ENCODE results near the gene SNRPA.
A peak's percentile ranks its signal among the peaks of the same experiment; 100 is the strongest.
"Not testable (repeated sequence)": the region's sequence is repeated elsewhere in the genome, so short reads cannot be mapped to it uniquely, and the experiment has no call there.

SNRPA gene

GRCh38 chr19:40802300-40803169, 51.5 kb downstream of the SNRPA start:
- no peak for DNase-seq (ENCODE audit: low read depth)

- DNase-seq (ENCODE audit: low read depth), result no peak
Measured at GRCh38 chr19:40803170-40803856, 52.3 kb downstream of the SNRPA start.

GRCh38 chr19:40803857-40804782, 53.1 kb downstream of the SNRPA start:
- DNase-seq (ENCODE audit: low read depth), result no peak

- DNase-seq (ENCODE audit: low read depth), result no peak
Measured at GRCh38 chr19:40804783-40805242, 53.8 kb downstream of the SNRPA start.

- DNase-seq (ENCODE audit: low read depth), result no peak
Measured at GRCh38 chr19:40805258-40805868, 54.4 kb downstream of the SNRPA start.

GRCh38 chr19:40806423-40807146, 55.6 kb downstream of the SNRPA start:
- peak; percentile 97 for DNase-seq (ENCODE audit: low read depth)

- DNase-seq (ENCODE audit: low read depth), result no peak
Measured at GRCh38 chr19:40807147-40808020, 56.4 kb downstream of the SNRPA start.

- DNase-seq (ENCODE audit: low read depth), result no peak
Measured at GRCh38 chr19:40808021-40808325, 57.0 kb downstream of the SNRPA start.

GRCh38 chr19:40808497-40808896, 57.5 kb downstream of the SNRPA start:
- DNase-seq (ENCODE audit: low read depth), result no peak

GRCh38 chr19:40809358-40810086, 58.5 kb downstream of the SNRPA start:
- DNase-seq (ENCODE audit: low read depth), result no peak

- no peak for DNase-seq (ENCODE audit: low read depth)
Measured at GRCh38 chr19:40810160-40810559, 59.2 kb downstream of the SNRPA start.

GRCh38 chr19:40810649-40811408, 59.8 kb downstream of the SNRPA start:
- DNase-seq (ENCODE audit: low read depth), result peak; percentile 87

GRCh38 chr19:40811478-40812341, 60.7 kb downstream of the SNRPA start:
- DNase-seq (ENCODE audit: low read depth), result no peak

GRCh38 chr19:40812571-40812970, 61.6 kb downstream of the SNRPA start:
- not testable (repeated sequence) for DNase-seq (ENCODE audit: low read depth)

- no peak for DNase-seq (ENCODE audit: low read depth)
Measured at GRCh38 chr19:40813182-40813581, 62.2 kb downstream of the SNRPA start.
